ENCODE measurements around the gene P2RX4.

Gene P2RX4

GRCh38 chr12:121184425-121184824, 25.5 kb upstream of the P2RX4 start:
- no peak overlapping the region for H3K27ac ChIP-seq
- TF ChIP-seq CTCF (conservative IDR thresholded peaks at IDR 0.05), result no peak

- H3K27ac ChIP-seq, result no peak overlapping the region
- TF ChIP-seq CTCF (conservative IDR thresholded peaks at IDR 0.05), result no peak
Measured at GRCh38 chr12:121184984-121185889, 24.7 kb upstream of the P2RX4 start.

- no peak overlapping the region for H3K27ac ChIP-seq
- no peak for TF ChIP-seq CTCF (conservative IDR thresholded peaks at IDR 0.05)
Measured at GRCh38 chr12:121186826-121187225, 23.1 kb upstream of the P2RX4 start.

- no peak for TF ChIP-seq CTCF (conservative IDR thresholded peaks at IDR 0.05)
Measured at GRCh38 chr12:121187501-121187900, 22.4 kb upstream of the P2RX4 start.

GRCh38 chr12:121188227-121188626, 21.7 kb upstream of the P2RX4 start:
- no peak for TF ChIP-seq CTCF (conservative IDR thresholded peaks at IDR 0.05)
- H3K27ac ChIP-seq, result no peak overlapping the region

More at GRCh38 chr12:121187501-121187900, 22.4 kb upstream of the P2RX4 start:
- H3K27ac ChIP-seq, result no peak overlapping the region

GRCh38 chr12:121189131-121189530, 20.8 kb upstream of the P2RX4 start:
- no peak for TF ChIP-seq CTCF (conservative IDR thresholded peaks at IDR 0.05)

GRCh38 chr12:121189619-121190155, 20.2 kb upstream of the P2RX4 start:
- H3K27ac ChIP-seq, result no peak overlapping the region
- no peak for TF ChIP-seq CTCF (conservative IDR thresholded peaks at IDR 0.05)

More at GRCh38 chr12:121189131-121189530, 20.8 kb upstream of the P2RX4 start:
- H3K27ac ChIP-seq, result no peak overlapping the region
